Gastroesophageal sphincter (tissue), 4 donors: ENCODE results near the gene ATF6. TPM values are rescaled to one million over a fixed set of nuclear protein-coding genes. Genes with fewer than 3 reads are reported as not detected.

Experiments
- ATAC-seq: fragments of 150-250 bp; one replicate; pipeline ENCODE4 v1.9.1; 2016; ENCODE audit warnings: mild to moderate bottlenecking, moderate library complexity
- H3K27ac ChIP-seq, 4 donors: fragments of 200-600 bp; sonication (generic) in 3 of 4; 1 replicate in 3 of 4; 2 replicates in 1 of 4; pipeline ENCODE4 v1.5.1; 2016 to 2019
- H3K27me3 ChIP-seq: fragments of 200-600 bp; sonication (generic); one replicate; pipeline ENCODE4 v1.5.1; 2019
- H3K36me3 ChIP-seq, 2 donors: fragments of 200-600 bp; sonication (generic); one replicate each; pipeline ENCODE4 v1.5.1; 2019; ENCODE audit warnings: control low read depth in 1 of 2
- H3K4me1 ChIP-seq, 3 donors: fragments of 200-600 bp; sonication (generic); 1 replicate in 2 of 3; 2 replicates in 1 of 3; pipeline ENCODE4 v1.5.1; 2016 to 2019; ENCODE audit warnings: control low read depth in 2 of 3
- H3K4me3 ChIP-seq, 2 donors: fragments of 200-600 bp; sonication (generic); one replicate each; pipeline ENCODE4 v1.5.1; 2019; ENCODE audit warnings: mild to moderate bottlenecking in 1 of 2, moderate library complexity in 1 of 2
- H3K9me3 ChIP-seq, 3 donors: fragments of 200-600 bp; sonication (generic); one replicate each; pipeline ENCODE4 v1.5.1; 2017 to 2019; ENCODE audit warnings: control low read depth in 2 of 3
- EP300 ChIP-seq: sonication (generic); formaldehyde crosslinking; IDR thresholded peaks from one replicate; pipeline ENCODE4 v1.6.1; 2017; ENCODE audit warnings: antibody characterized with exemption, mild to moderate bottlenecking
- POLR2A ChIP-seq, 2 donors: fragments of 450-650 bp; IDR thresholded peaks; one replicate each; pipeline ENCODE4 v1.6.1; 2017; ENCODE audit warnings: antibody characterized with exemption in 2 of 2, mild to moderate bottlenecking in 2 of 2, moderate library complexity in 1 of 2
- POLR2AphosphoS5 ChIP-seq: sonication (generic); formaldehyde crosslinking; IDR thresholded peaks from one replicate; pipeline ENCODE4 v1.6.1; 2017; ENCODE audit warnings: antibody characterized with exemption
- WGBS, 2 donors: methylation state at CpG; one replicate each; pipeline ENCODE4 v1.1.5; 2018; ENCODE audit warnings: low coverage in 1 of 2; 5-methylcytosine and 5-hydroxymethylcytosine counted together
- total RNA-seq, 4 donors: library from RNA; depleted of rRNA; stranded (reverse); fragments of >200 nt; gene quantifications; one replicate each; pipeline ENCODE4 v1.1.0, GENCODE V29; 2016
- TF ChIP-seq, protein P1 (sequence below), 4 experiments: fragments of 200-600 bp in 2 of 4; fragments of 450-650 bp in 2 of 4; sonication (generic) in 1 of 4; IDR thresholded peaks; one replicate each; pipeline ENCODE4 v1.5.1; 2017 to 2019; ENCODE audit warnings: antibody characterized with exemption in 4 of 4, mild to moderate bottlenecking in 2 of 4, moderate library complexity in 2 of 4

The ATF6 gene
- total RNA-seq, 4 donors from 2014 or later = 28.6 to 32.4 (median 29.7) TPM

DNA sequence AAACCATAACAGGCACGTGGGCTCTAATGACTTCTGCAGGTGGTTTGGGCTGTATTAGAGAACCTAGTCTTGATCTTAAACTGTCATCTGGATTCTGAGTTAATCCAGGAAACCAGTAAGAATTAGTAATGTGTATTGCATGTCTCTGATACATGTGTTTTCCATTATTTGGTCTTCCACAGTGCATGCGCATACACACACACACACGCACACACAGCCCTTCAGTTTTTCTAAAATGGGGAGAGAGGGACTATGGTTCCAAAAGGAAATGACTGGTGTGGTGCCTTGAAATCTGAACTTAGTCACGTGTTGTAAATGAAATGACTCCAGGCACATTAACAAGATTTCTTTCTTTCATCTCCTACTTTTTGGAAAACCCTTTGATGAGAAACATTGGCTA is 190.0 kb downstream of the ATF6 start:
- WGBS, 2 donors = 69 to 84% methylated on average over 4 of the region's 4 CpGs
- no peaks in the 10 kb centered on the region for H3K9me3 ChIP-seq
- no peak overlapping the region for H3K4me3 ChIP-seq
- H3K4me1 ChIP-seq = peaks cover 0 to 11% (median 4%) of the 10 kb centered on the region in 3 donors
- H3K36me3 ChIP-seq = peaks cover 0 to 28% of the 10 kb centered on the region in 2 donors
- ATAC-seq = no peak
- H3K27me3 ChIP-seq = no peaks in the 10 kb centered on the region
- H3K27ac ChIP-seq = no peak overlapping the region
- TF ChIP-seq, protein P1, sequence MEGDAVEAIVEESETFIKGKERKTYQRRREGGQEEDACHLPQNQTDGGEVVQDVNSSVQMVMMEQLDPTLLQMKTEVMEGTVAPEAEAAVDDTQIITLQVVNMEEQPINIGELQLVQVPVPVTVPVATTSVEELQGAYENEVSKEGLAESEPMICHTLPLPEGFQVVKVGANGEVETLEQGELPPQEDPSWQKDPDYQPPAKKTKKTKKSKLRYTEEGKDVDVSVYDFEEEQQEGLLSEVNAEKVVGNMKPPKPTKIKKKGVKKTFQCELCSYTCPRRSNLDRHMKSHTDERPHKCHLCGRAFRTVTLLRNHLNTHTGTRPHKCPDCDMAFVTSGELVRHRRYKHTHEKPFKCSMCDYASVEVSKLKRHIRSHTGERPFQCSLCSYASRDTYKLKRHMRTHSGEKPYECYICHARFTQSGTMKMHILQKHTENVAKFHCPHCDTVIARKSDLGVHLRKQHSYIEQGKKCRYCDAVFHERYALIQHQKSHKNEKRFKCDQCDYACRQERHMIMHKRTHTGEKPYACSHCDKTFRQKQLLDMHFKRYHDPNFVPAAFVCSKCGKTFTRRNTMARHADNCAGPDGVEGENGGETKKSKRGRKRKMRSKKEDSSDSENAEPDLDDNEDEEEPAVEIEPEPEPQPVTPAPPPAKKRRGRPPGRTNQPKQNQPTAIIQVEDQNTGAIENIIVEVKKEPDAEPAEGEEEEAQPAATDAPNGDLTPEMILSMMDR (IDR thresholded peaks at IDR 0.05) = no peak
- TF ChIP-seq POLR2A (IDR thresholded peaks at IDR 0.05) (no peak), POLR2AphosphoS5 (no peak), EP300 (no peak)

DNA sequence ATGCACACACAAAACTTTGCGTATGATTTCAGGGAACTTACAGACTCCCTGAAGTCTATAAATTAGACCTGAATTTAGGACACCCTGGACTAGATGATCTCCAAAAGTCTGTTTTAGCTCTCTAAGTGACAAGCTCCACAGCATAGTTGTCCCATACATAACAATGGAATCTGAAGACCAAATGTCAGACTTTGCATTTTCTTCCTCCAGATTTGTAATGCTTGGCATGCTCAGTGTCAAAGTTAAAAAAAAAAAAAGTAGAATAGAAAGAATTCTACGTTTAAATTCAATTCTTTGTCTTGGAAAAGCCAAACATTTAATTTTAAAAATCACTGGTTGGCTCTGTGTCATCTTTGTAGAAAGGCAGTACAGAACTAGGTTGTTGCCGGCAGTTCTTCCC is 190.8 kb downstream of the ATF6 start:
- TF ChIP-seq, protein P1 (IDR thresholded peaks at IDR 0.05) = no peak
- no peak for TF ChIP-seq POLR2AphosphoS5
- TF ChIP-seq EP300 = no peak
- TF ChIP-seq POLR2A (IDR thresholded peaks at IDR 0.05) = no peak
- H3K4me3 ChIP-seq = no peak overlapping the region
- H3K9me3 ChIP-seq = no peaks in the 10 kb centered on the region
- peaks cover 0 to 30% of the 10 kb centered on the region in 2 donors for H3K36me3 ChIP-seq
- no peak overlapping the region for H3K27ac ChIP-seq
- H3K27me3 ChIP-seq = no peaks in the 10 kb centered on the region
- ATAC-seq = no peak
- WGBS, 2 donors = 71 to 72% methylated on average over 3 of the region's 3 CpGs
- H3K4me1 ChIP-seq = peaks cover 0 to 19% (median 6%) of the 10 kb centered on the region in 3 donors

DNA sequence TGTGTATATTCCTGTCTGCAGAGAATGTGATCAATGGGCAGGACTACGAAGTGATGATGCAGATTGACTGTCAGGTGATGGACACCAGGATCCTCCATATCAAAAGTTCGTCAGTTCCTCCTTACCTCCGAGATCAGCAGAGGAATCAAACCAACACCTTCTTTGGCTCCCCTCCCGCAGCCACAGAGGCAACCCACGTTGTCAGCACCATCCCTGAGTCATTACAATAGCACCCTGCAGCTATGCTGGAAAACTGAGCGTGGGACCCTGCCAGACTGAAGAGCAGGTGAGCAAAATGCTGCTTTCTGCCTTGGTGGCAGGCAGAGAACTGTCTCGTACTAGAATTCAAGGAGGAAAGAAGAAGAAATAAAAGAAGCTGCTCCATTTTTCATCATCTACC is 192.3 kb downstream of the ATF6 start:
- no peaks in the 10 kb centered on the region for H3K9me3 ChIP-seq
- peaks cover 0 to 30% of the 10 kb centered on the region in 2 donors for H3K36me3 ChIP-seq
- H3K4me1 ChIP-seq = peaks cover 0 to 17% (median 6%) of the 10 kb centered on the region in 3 donors
- H3K27me3 ChIP-seq = no peaks in the 10 kb centered on the region
- WGBS, 2 donors = 65 to 90% methylated on average over 4 to 6 of the region's 7 CpGs
- H3K27ac ChIP-seq = no peak overlapping the region
- ATAC-seq = no peak
- TF ChIP-seq, protein P1 (IDR thresholded peaks at IDR 0.05) = no peak
- TF ChIP-seq POLR2AphosphoS5 = no peak
- no peak for TF ChIP-seq EP300
- TF ChIP-seq POLR2A (IDR thresholded peaks at IDR 0.05) = no peak
- H3K4me3 ChIP-seq = no peak overlapping the region

DNA sequence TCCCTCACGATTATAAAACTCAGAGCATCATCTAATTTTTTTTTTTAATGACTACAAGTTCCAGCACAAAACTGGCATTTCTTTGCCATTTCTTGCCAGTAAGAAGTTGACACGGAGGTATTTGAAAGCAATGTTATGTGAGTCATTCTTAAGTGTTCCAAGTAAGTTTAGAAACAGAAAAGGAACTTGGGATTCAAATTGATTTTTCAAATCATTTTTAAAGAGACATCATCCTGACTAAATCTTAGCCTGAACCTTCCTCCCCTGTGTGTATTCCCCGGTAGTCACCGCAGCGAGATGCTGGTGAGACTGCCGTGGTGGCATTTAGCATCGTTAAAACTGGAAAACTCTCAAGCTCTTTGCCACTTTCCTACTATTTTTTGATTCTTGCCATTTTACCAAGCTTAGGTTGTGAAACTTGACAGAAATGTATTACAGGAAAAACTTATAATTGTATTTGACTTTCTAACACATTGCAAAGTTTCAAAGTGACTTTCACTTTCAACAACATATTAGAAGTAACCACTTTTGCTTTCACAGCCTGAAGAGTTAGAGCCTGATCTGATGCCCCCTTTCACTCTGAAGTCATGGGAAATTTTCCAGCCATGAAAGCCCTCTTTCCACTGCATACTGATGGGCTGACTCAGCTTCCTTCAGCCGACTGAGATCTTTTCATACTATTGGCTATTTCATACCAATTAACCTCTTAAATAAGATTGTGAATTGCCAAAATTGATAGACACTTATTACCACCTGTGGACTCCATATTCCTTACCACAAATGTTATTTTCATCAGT is 196.2 kb downstream of the ATF6 start:
- TF ChIP-seq POLR2AphosphoS5 (peak; percentile 31), POLR2A (IDR thresholded peaks at IDR 0.05) (no peak)
- Histone ChIP-seq H3K9me3 (no peaks in the 10 kb centered on the region), H3K4me1 (peaks cover 0 to 9% (median 2%) of the 10 kb centered on the region in 3 donors), H3K27me3 (no peaks in the 10 kb centered on the region), H3K27ac (peak overlapping the region; percentile 50 to 66 (median 60)), H3K36me3 (peaks cover 0 to 37% of the 10 kb centered on the region in 2 donors), H3K4me3 (peak overlapping the region in 1 of 2 donors; percentile 31)
- peak; percentile 64 for ATAC-seq
- 28 to 37% methylated on average over 8 of the region's 8 CpGs for WGBS, 2 donors

DNA sequence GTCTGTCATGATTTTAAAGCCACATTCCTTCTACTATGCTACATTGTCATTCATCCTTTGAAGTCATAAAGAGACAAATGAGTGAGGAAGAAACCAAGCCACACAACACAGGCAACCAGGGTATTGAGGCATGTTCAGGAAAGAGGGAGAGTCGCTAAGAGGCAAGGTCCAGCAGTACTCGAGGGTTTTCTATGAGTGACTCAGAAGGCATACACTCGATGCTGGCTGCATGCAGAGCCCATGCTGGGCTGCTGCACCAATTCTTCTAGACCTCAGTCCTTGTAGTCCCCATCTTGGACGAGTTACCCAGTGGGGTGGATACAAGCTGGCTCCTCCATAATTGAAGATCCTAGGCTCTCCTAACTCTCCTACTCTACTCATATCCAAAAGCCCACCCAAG is 199.9 kb downstream of the ATF6 start:
- Histone ChIP-seq H3K9me3 (no peaks in the 10 kb centered on the region), H3K27me3 (no peaks in the 10 kb centered on the region), H3K4me3 (no peak overlapping the region), H3K4me1 (peaks cover 0 to 15% (median 2%) of the 10 kb centered on the region in 3 donors), H3K36me3 (peaks cover 0 to 9% of the 10 kb centered on the region in 2 donors), H3K27ac (no peak overlapping the region)
- ATAC-seq = no peak
- 84 to 100% methylated on average over 1 to 4 of the region's 4 CpGs for WGBS, 2 donors
- TF ChIP-seq EP300 (no peak), POLR2AphosphoS5 (no peak), POLR2A (IDR thresholded peaks at IDR 0.05) (no peak)
- TF ChIP-seq, protein P1 (IDR thresholded peaks at IDR 0.05) = no peak
